ENCODE data around the gene CHRM5. TPM values are rescaled to one million over a fixed set of nuclear protein-coding genes. Genes with fewer than 3 reads are reported as not detected.

Gene CHRM5
- total RNA-seq (0.06 TPM), polyA plus RNA-seq (ENCODE audit: insufficient read depth, low read depth, low replicate concordance) (not detected)
- long read RNA-seq, donor 1, partial matches to known transcripts, result 7 of 7 reads
- long read RNA-seq, donor 1, other reads (novel, unspliced or antisense), result 0 of 7 reads
- long read RNA-seq, donor 2, result 0 reads
- long read RNA-seq, donor 3, partial matches to known transcripts, result 14 of 14 reads
- long read RNA-seq, donor 3, other reads (novel, unspliced or antisense), result 0 of 14 reads
- long read RNA-seq, donor 4, result 0 reads
- long read RNA-seq, donor 5, result 0 reads
- long read RNA-seq, donor 6, result 0 reads
- long read RNA-seq, donor 7, partial matches to known transcripts, result 0 of 3 reads
- long read RNA-seq, donor 7, other reads (novel, unspliced or antisense), result 3 of 3 reads
- long read RNA-seq, donor 8, result 0 reads
- long read RNA-seq, donor 9, partial matches to known transcripts, result 8 of 8 reads
- long read RNA-seq, donor 9, other reads (novel, unspliced or antisense), result 0 of 8 reads
- long read RNA-seq, donor 10, result 0 reads

GRCh38 chr15:33968224-33968623 is at the start of gene CHRM5:
Gene CHRM5, plus strand, starts transcription at chr15:33968497. Its CDS starts 94,221 bp downstream, at chr15:34062718.
- peak in 1 of 5 donors; percentile 26 for DNase-seq
- intact Hi-C loops (cut with DNase I), result loop anchor here (10.0 kb wide), 1 partner anchor 223 kb away; no protein-coding TSS in a partner anchor
- Histone ChIP-seq H3K36me3 (ENCODE audit: control insufficient read depth in 2 of 3, insufficient read depth in 3 of 3, low read length in 3 of 3) (no peaks in the 10 kb centered on the region), H3K27ac (ENCODE audit: low read depth in 2 of 2, low read length in 2 of 2) (no peak within 1 kb of the TSS), H3K4me1 (ENCODE audit: control insufficient read depth in 2 of 3, insufficient read depth in 2 of 3, low read depth in 1 of 3, low read length in 3 of 3) (no peaks in the 10 kb centered on the region), H3K27me3 (ENCODE audit: control insufficient read depth, insufficient read depth, low read length) (no peaks in the 10 kb centered on the region), H3K9ac (ENCODE audit: low read length in 3 of 3) (no peak within 1 kb of the TSS), H3K9me3 (ENCODE audit: control insufficient read depth in 2 of 3, insufficient read depth in 1 of 3, low read length in 3 of 3) (no peaks in the 10 kb centered on the region), H3K4me3 (ENCODE audit: low read length in 3 of 3) (no peak within 1 kb of the TSS)
- no peak for TF ChIP-seq CTCF (IDR thresholded peaks at IDR 0.05; ENCODE audit: borderline replicate concordance, extremely low read depth, insufficient read depth)
- no peak for FAIRE-seq

GRCh38 chr15:33923446-33923845 is 44.9 kb upstream of the CHRM5 start:
- Histone ChIP-seq H3K36me3 (ENCODE audit: control insufficient read depth in 2 of 3, insufficient read depth in 3 of 3, low read length in 3 of 3) (no peaks in the 10 kb centered on the region), H3K4me1 (ENCODE audit: control insufficient read depth in 2 of 3, insufficient read depth in 2 of 3, low read depth in 1 of 3, low read length in 3 of 3) (no peaks in the 10 kb centered on the region), H3K9ac (ENCODE audit: low read length in 3 of 3) (no peak overlapping the region), H3K27ac (ENCODE audit: low read depth in 2 of 2, low read length in 2 of 2) (no peak overlapping the region), H3K4me3 (ENCODE audit: low read length in 3 of 3) (no peak overlapping the region), H3K9me3 (ENCODE audit: control insufficient read depth in 2 of 3, insufficient read depth in 1 of 3, low read length in 3 of 3) (no peaks in the 10 kb centered on the region), H3K27me3 (ENCODE audit: control insufficient read depth, insufficient read depth, low read length) (no peaks in the 10 kb centered on the region)
- intact Hi-C loops (cut with DNase I), result no loop called here
- TF ChIP-seq CTCF (IDR thresholded peaks at IDR 0.05; ENCODE audit: borderline replicate concordance, extremely low read depth, insufficient read depth), result no peak
- DNase-seq (no peak), FAIRE-seq (no peak)

GRCh38 chr15:33926260-33926659 is 42.0 kb upstream of the CHRM5 start:
- Histone ChIP-seq H3K36me3 (ENCODE audit: control insufficient read depth in 2 of 3, insufficient read depth in 3 of 3, low read length in 3 of 3) (no peaks in the 10 kb centered on the region), H3K27ac (ENCODE audit: low read depth in 2 of 2, low read length in 2 of 2) (no peak overlapping the region), H3K4me3 (ENCODE audit: low read length in 3 of 3) (no peak overlapping the region), H3K9me3 (ENCODE audit: control insufficient read depth in 2 of 3, insufficient read depth in 1 of 3, low read length in 3 of 3) (no peaks in the 10 kb centered on the region), H3K4me1 (ENCODE audit: control insufficient read depth in 2 of 3, insufficient read depth in 2 of 3, low read depth in 1 of 3, low read length in 3 of 3) (no peaks in the 10 kb centered on the region), H3K9ac (ENCODE audit: low read length in 3 of 3) (no peak overlapping the region), H3K27me3 (ENCODE audit: control insufficient read depth, insufficient read depth, low read length) (no peaks in the 10 kb centered on the region)
- FAIRE-seq, result no peak
- intact Hi-C loops (cut with DNase I), result no loop called here
- DNase-seq, result no peak
- TF ChIP-seq CTCF (IDR thresholded peaks at IDR 0.05; ENCODE audit: borderline replicate concordance, extremely low read depth, insufficient read depth), result no peak
